Endodermal cell (in vitro differentiated cells): ENCODE data around the gene COX6A2. TPM values are rescaled to one million over a fixed set of nuclear protein-coding genes. Genes with fewer than 3 reads are reported as not detected.

ENCODE experiments used
- DNase-seq: peaks from one replicate; pipeline ENCODE4 v3.0.0-alpha.2; 2017
- H3K27ac ChIP-seq: 2 replicates; pipeline ENCODE4 v1.5.1; 2013; ENCODE audit warnings: mild to moderate bottlenecking, low read depth, low read length, moderate library complexity
- H3K27me3 ChIP-seq: 2 replicates; pipeline ENCODE4 v1.6.1; 2013; ENCODE audit warnings: mild to moderate bottlenecking, low read length, moderate library complexity; ENCODE audit not compliant: insufficient read depth, control insufficient read depth, poor library complexity, severe bottlenecking
- H3K36me3 ChIP-seq: 2 replicates; pipeline ENCODE4 v1.7.0; 2013; ENCODE audit warnings: mild to moderate bottlenecking, low read length, moderate library complexity; ENCODE audit not compliant: control insufficient read depth, insufficient read depth
- H3K4me1 ChIP-seq: one replicate; pipeline ENCODE4 v1.7.0; 2013; ENCODE audit warnings: low read length; ENCODE audit not compliant: control insufficient read depth, insufficient read depth
- H3K4me3 ChIP-seq: 2 replicates; pipeline ENCODE4 v1.5.1; 2013; ENCODE audit warnings: mild to moderate bottlenecking, low read length, moderate library complexity
- H3K9ac ChIP-seq: 2 replicates; pipeline ENCODE4 v1.6.1; 2013; ENCODE audit warnings: mild to moderate bottlenecking, low read length, moderate library complexity; ENCODE audit not compliant: poor library complexity, severe bottlenecking; ENCODE audit errors: extremely low read depth
- H3K9me3 ChIP-seq: 2 replicates; pipeline ENCODE4 v1.6.1; 2013; ENCODE audit warnings: mild to moderate bottlenecking, low read length, moderate library complexity; ENCODE audit not compliant: control insufficient read depth
- H3K27ac Mint-ChIP-seq: 2 replicates; pipeline ENCODE4 v1.8.0; 2020; ENCODE audit warnings: mixed read lengths
- H3K27me3 Mint-ChIP-seq: 2 replicates; pipeline ENCODE4 v1.8.0; 2021; ENCODE audit warnings: mild to moderate bottlenecking, mixed read lengths; ENCODE audit not compliant: insufficient read depth
- H3K36me3 Mint-ChIP-seq: 2 replicates; pipeline ENCODE4 v1.8.0; 2020; ENCODE audit warnings: low read depth, mixed read lengths
- H3K4me1 Mint-ChIP-seq: 2 replicates; pipeline ENCODE4 v1.8.0; 2020; ENCODE audit warnings: mixed read lengths
- H3K4me3 Mint-ChIP-seq: 2 replicates; pipeline ENCODE4 v1.8.0; 2020; ENCODE audit warnings: mild to moderate bottlenecking, moderate library complexity, mixed read lengths
- H3K9me3 Mint-ChIP-seq: 2 replicates; pipeline ENCODE4 v1.8.0; 2020; ENCODE audit warnings: mild to moderate bottlenecking, mixed read lengths
- CTCF ChIP-seq: fragments of 200-600 bp; sonication (generic); conservative IDR thresholded peaks from 2 replicates; pipeline ENCODE4 v1.5.0; 2021; ENCODE audit warnings: antibody characterized with exemption, mild to moderate bottlenecking
- WGBS, 2 experiments: methylation state at CpG; one replicate each; pipeline versions ENCODE4 v1.1.5 to v1.1.7; 2013; ENCODE audit warnings: missing lambda C conversion rate in 2 of 2, mixed read lengths in 1 of 2; ENCODE audit not compliant: insufficient coverage in 1 of 2, insufficient read length in 1 of 2; 5-methylcytosine and 5-hydroxymethylcytosine counted together
- total RNA-seq, 2 donors: library from RNA; stranded (reverse); fragmentation: NEBNext Ultra II Directional in 1 of 2; extraction: Animal tissue kit (Norgen Biotek cat#: 25700) in 1 of 2; gene quantifications; 2 replicates in 1 of 2; 3 replicates in 1 of 2; pipeline ENCODE4 v1.2.1, GENCODE V29; 2021

COX6A2 gene
- total RNA-seq, 2 donors from 2014 or later: not detected

DNA sequence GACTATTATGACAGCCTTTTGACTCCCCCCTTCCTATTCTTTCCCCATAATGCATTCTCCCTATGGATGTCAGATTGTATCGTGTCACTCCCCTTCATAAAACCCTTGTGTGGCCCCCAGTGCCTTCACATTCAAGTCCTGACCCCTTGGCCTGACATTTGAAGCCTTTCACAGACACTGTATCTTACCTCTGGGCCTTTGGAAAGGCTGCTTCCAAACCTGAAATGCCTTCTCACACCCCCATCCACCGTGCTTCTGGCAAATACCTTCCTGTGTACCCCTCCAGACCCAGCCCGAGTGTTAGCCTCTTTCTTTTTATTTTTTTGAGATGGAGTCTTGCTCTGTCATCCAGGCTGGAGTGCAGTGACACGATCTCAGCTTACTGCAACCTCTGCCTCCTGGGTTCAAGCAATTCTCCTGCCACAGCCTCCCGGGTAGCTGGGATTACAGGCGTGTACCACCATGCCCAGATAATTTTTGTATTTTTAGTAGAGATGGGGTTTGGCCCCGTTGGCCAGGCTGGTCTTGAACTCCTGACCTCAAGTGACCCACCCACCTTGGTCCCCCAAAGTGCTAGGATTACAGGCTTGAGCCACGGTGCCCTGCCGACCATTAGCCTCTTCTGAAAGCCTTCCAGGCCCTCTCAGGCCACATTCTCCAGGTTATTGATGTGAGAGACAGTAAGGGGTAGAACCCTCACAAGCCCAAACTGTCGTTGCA is 33.2 kb upstream of the COX6A2 start:
- no peak overlapping the region for H3K4me3 Mint-ChIP-seq
- TF ChIP-seq CTCF: no peak
- H3K27ac Mint-ChIP-seq: no peak overlapping the region

GRCh38 chr16:31460582-31461002 is 32.4 kb upstream of the COX6A2 start:
- Histone ChIP-seq H3K27ac (peak overlapping the region; percentile 91), H3K27me3 (no peaks in the 10 kb centered on the region), H3K4me3 (peak overlapping the region; percentile 91), H3K4me1 (no peaks in the 10 kb centered on the region), H3K9ac (peak overlapping the region; percentile 70), H3K9me3 (no peaks in the 10 kb centered on the region), H3K36me3 (peaks cover 31% of the 10 kb centered on the region)
- Mint-ChIP-seq H3K4me1 (peaks cover 3% of the 10 kb centered on the region), H3K36me3 (peaks cover 21% of the 10 kb centered on the region), H3K27ac (peak overlapping the region; percentile 97), H3K9me3 (no peaks in the 10 kb centered on the region), H3K27me3 (no peaks in the 10 kb centered on the region), H3K4me3 (peak overlapping the region; percentile 76)
- no peak for DNase-seq
- TF ChIP-seq CTCF: peak; percentile 84
- 75 to 83% methylated on average over 4 to 6 of the region's 8 CpGs for WGBS, 2 experiments

More for the DNA sequence above, 33.2 kb upstream of the COX6A2 start:
- Histone ChIP-seq H3K9ac (no peak overlapping the region), H3K27ac (no peak overlapping the region), H3K36me3 (peaks cover 26% of the 10 kb centered on the region), H3K9me3 (no peaks in the 10 kb centered on the region), H3K27me3 (no peaks in the 10 kb centered on the region), H3K4me1 (no peaks in the 10 kb centered on the region), H3K4me3 (no peak overlapping the region)
- Mint-ChIP-seq H3K27me3 (no peaks in the 10 kb centered on the region), H3K9me3 (no peaks in the 10 kb centered on the region), H3K4me1 (peaks cover 2% of the 10 kb centered on the region), H3K36me3 (peaks cover 23% of the 10 kb centered on the region)
- WGBS, 2 experiments: 93 to 95% methylated on average over 5 to 10 of the region's 10 CpGs
- no peak for DNase-seq

DNA sequence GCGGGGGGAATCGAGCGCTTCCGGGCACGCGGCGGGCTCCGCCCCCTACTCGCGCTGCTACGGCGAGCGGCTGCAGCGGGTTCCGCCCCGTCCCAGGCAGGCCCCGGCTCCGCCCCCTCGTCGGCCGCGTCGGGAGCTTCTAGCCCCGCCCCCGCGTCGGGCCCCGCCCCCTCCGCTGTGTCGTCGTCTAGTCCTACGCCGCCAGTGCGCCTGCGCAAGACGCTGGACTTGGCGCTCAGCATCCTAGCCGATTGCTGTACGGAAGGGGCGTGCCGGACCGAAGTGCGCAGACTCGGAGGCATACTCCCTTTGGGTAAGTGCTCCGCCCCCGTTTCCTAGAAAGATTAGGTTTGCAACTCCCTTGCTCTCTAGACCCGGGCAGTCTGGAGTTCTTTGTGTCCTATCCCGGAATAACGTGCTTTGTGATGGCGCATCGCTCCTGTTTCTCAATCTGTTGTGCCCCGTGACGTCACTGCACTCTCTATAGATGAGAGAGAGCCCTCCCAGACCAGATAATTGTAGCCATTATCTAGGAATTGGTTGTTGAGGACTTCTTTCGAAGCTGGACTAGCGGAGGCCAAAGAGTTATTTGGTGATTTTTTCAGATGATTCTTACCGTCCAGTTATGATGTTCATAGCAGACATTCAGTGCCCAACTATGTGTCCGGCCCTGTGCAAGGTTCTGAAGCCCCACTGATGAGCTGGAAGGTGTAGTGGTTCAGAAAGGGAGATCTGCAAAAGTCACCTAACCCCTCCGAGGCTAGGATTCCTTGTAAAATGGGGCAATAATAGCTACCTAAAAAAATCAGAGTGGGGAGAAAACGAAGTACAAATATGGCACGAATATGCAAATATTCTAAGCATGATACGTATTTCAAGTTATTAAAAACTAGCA is 31.8 kb upstream of the COX6A2 start:
- WGBS, 2 experiments: 6 to 15% methylated on average over 20 to 61 of the region's 61 CpGs
- no peak for TF ChIP-seq CTCF

More for the DNA sequence above, 31.8 kb upstream of the COX6A2 start:
- Histone ChIP-seq H3K9me3 (no peaks in the 10 kb centered on the region), H3K9ac (peak overlapping the region; percentile 97), H3K27me3 (no peaks in the 10 kb centered on the region), H3K4me3 (peak overlapping the region; percentile 91), H3K27ac (peak overlapping the region; percentile 98), H3K4me1 (no peaks in the 10 kb centered on the region), H3K36me3 (peaks cover 36% of the 10 kb centered on the region)
- H3K4me1 Mint-ChIP-seq: peaks cover 6% of the 10 kb centered on the region
- peak overlapping the region; percentile 76 for H3K4me3 Mint-ChIP-seq
- peak; percentile 100 for DNase-seq
- peak overlapping the region; percentile 97 for H3K27ac Mint-ChIP-seq
- no peaks in the 10 kb centered on the region for H3K27me3 Mint-ChIP-seq
- no peaks in the 10 kb centered on the region for H3K9me3 Mint-ChIP-seq
- peaks cover 18% of the 10 kb centered on the region for H3K36me3 Mint-ChIP-seq
